NCI-H1694 (cell line): Measurements from ENCODE around the gene SPATA32.

Source experiments
- DNase-seq: peaks from one replicate; lab custom pipeline; 2025; lab: John Stamatoyannopoulos, UW

SPATA32 gene

GRCh38 chr17:45228763-45229539 is 32.9 kb downstream of the SPATA32 start:
- DNase-seq: no peak

DNA sequence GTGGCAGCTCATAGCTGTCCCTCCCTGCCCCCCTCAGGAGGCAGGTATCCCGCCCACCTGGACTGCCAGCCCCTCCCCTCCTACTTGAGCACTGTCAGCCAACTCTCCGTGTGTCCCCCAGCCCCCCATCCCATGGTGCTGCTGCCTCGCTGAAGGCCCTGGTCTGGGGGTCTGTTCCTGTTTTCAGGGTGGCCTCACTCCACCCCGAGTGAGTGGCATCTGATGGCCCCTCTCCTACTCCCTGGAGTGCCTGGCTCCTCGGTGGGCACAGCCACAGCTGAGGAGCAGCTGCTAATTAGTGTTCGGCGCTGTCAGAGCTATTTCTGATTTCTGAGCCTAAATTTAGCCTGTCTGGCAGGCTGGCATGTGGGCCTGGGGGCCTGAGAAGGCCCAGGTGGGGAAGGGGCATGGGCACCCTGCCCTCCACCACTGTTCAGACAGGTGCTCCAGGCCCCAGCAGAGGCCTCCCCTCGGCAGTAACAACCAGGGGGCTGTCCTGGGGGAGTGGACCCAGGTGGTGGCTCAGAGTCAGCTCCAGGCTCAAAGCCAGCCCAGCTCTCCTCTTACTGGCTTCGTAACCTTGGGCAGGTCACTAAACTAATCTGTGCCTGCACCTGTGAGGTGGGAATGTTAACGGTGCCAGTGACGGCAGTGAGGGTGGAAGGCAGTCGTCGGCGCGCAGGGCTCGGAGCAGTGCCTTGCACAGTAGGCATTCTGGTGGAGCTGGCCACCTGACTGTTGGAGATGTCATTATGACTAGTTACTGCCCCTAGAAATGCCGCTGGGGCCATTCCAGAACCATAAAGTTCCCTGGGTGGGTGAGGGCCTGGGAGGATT is 33.8 kb downstream of the SPATA32 start:
- DNase-seq: peak; percentile 50

- no peak for DNase-seq
These were observed 34.6 kb downstream of the SPATA32 start for GRCh38 chr17:45227101-45227925.

DNA sequence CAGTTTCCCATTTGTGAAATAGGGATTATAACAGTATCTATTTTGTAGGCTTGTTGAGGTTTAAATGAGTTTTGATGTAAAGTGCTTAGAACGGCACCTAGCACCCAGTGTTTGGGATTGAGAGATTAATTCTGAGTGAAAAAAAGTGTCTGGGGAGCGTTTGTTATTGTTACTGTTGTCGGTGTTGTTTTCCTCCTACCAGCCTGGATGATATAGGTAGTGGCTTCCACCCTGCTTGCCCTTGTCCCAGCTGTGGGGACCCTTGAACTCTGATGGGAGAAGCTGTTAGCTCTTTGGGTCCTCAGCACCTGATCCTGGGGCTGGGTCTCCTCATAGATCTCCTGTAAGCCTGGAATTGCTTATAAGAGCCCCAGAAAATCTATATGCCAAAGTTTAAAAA is 35.3 kb downstream of the SPATA32 start:
- no peak for DNase-seq

DNA sequence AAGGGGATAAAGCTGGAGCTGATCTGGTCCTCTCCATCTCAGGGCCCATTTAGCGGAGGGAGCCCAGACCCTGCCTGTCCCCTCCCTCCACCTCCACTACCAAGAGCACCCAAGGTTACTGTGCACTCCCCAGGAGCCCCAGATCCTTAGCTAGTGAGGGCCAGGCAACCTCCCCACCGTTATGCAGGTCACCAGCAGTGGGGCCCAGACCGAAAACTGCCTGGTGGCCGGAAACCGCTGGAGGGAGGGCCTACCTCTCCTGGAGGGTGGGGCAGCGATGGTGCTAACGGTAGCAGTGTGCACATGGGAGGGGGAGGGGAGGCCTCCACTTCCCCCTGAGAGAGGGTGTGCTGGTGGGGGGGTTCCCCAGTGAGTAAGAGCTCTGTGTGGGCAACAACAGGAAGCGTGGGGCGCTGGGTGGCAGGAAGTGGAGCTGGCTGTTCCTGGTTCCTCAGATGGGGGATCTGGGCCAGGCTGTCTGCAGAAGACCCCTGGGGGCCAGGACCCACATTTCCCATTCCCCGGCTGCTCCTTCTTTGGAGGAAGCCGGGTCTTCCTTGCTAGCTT is 35.8 kb downstream of the SPATA32 start:
- no peak for DNase-seq

GRCh38 chr17:45225051-45225700 is 36.7 kb downstream of the SPATA32 start:
- DNase-seq: peak; percentile 12

- DNase-seq: no peak
These were observed 37.2 kb downstream of the SPATA32 start for GRCh38 chr17:45224671-45225050.

GRCh38 chr17:45223539-45224528 is 38.1 kb downstream of the SPATA32 start:
- DNase-seq: no peak

GRCh38 chr17:45222996-45223538 is 38.8 kb downstream of the SPATA32 start:
- no peak for DNase-seq

DNA sequence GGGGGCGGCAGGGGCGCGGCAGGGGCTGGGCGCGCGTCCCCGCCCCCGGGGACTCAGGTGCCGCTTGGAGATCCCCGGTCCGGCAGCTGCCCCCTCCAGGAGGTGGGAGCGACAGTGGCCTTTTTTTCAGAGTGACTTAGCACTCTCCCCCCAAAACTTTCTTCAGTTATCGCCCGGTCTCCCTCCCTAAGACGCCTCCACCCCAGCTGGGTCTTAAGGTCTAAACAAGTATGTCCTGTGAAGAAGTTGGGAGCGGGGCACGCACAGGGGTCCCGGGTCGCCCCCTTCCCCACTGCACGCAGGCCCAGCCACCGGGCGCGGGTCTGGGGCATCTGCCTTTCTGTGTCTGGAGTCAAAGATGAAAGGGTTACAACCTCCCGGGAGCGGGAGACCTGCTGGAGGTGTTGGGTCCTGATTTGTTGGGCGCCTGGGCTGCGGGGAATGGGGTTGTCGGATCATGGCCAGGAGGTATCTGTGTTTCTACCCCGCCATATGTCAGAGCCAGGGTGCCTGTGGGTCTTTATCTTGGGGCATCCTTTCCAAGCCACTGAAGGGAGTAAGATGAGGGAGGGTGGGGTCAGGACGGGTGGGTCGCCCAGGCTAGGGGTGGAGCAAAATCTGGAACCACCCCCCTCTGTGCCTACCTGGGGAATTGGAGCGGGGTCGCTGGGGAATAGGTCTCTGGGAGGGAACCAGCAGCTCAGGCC is 39.5 kb downstream of the SPATA32 start:
- DNase-seq: no peak

- DNase-seq: no peak
These were observed 39.9 kb downstream of the SPATA32 start for GRCh38 chr17:45222014-45222288.

DNA sequence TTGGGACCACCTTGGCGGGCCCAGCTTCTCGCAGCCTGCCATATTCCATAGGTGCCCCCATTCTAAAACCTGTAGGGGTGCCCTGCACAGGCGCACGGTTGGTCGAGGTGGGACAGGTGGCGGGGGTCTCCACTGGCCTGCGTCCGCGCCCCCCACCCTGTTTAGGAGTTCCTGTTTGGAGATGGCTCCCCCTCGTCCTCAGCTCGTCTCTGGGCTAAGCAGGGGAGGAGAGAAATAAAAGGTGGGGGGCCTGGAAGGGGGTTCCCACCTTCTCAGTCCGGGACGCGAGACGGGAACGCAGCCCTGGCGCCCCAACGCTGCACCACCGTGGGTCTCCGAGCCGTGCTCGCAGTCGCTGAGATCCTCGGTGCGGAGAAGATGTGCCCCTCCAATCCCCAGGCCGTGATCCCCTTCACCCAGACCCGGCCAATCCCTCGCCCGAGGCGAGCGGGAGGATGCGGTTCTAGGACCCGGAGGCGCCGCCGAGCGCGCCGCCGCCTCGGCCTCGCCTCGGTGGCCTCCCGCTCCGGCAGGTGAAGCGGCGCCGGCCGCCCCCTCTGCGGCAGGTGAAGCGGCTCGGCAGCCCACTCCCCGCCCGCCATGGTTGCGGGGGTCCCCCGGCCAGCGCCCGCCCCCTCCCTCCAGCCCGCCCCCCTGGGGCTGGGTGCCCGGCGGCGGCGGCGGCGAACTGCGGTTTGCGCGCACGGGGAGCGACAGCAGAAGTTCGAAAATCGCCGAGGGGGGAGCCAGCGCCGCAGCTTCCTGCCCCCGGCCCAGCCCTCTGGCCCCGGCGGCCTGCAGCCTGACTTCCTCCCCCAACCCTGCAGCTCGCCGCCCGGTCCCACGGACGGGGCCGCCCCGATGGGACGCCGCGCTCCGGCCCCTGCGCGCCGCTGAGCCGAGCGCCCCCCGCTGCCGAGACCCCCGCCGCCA is 40.5 kb downstream of the SPATA32 start, which contains the start of gene FMNL1:
Gene FMNL1 (plus strand): TSS at position 805 of the 933 bp plus-strand sequence. CDS start 240 bp downstream, outside the sequence.
- no peak for DNase-seq

DNA sequence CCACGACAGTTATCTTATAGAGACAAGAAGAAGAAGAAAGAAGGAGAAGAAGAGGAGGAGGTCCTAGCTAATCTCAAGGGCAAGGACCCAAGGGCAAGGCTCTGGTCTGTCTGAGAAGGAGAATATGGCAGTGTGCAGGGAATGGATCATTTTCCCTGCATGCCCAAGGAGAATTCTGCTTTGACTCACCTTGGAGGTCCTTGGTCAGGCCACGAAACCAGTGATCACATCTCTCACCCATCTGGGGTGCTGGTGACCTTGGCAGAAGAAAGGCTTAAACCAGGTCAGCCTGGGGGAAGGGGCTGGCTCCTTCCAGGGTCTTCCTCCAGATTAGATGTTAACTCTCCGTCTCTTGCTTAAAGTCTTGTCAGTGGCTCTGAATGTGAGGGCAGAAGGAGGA is 41.8 kb downstream of the SPATA32 start:
- no peak for DNase-seq

GRCh38 chr17:45218895-45219661 is 42.8 kb downstream of the SPATA32 start:
- peak; percentile 87 for DNase-seq
